Endothelial cell of hepatic sinusoid (primary cell): Measurements from ENCODE around the gene METTL25B.

Experiments
- in situ Hi-C: cut with HindIII; loops from 2 replicates; pipeline ENCODE4 v1.10.0; 2017; ENCODE audit warnings: low sequenced_read_pairs

METTL25B gene

DNA sequence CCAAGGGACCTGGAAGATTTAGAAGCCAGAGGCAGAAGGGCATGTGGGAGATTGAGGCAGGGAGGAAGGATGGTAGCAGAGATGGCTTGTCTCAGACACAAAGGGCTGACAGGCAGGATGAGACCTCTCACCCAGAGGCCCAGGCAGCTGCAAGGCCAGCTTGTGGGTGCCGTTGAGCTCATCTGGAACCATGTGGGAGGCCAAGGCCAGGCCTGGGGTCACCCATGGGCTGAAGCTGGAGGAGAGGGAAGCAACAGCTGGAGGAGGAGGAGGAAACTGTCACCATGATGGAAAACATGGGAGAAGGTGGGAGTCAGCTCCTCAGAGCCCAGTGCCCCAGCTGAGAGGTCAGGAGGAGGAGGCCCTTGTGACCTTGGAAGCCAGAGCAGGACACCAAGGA, 29.3 kb upstream of the METTL25B start:
- in situ Hi-C loops = no loop called here

DNA sequence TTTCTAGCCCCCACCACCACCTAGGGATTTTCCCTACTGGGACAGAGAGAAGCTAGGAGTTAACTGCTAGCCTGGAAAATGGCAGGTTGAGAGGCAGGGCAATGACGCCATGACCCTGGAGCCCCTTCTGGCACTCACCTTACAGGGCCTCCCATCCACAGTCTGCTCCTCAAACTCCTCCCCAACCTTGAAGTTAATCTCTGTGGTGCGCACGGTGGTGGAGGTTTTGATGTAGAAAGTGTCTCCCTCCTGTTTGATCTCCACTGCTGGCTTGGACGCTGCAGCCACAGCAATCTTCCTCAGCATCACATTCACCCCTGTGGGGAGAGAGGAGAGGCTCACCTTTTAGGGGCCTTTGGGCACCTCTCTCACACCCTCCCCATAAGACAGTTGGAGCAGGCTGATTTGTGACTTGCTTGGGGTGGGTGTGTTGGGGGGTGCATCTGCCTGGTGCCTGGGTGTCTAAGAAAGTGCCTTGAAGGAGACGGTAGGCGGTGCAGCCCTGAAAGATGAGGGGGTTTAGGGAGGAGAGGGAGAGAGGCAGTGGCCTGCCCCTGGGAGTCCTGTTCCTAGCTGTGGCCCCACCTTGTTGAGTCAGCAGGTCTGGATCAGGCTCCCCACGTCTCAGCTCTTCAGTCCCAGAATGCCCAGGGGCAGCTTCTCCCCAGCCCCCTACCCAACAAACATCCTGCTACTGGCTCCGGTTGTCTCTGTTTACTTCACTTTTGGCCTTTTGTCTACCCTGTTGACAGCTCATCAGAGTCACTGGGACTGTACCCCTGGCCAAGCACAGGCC, 27.3 kb upstream of the METTL25B start:
- in situ Hi-C loops = no loop called here

GRCh38 chr1:156703336-156703735, 24.9 kb upstream of the METTL25B start:
- in situ Hi-C loops = no loop called here

DNA sequence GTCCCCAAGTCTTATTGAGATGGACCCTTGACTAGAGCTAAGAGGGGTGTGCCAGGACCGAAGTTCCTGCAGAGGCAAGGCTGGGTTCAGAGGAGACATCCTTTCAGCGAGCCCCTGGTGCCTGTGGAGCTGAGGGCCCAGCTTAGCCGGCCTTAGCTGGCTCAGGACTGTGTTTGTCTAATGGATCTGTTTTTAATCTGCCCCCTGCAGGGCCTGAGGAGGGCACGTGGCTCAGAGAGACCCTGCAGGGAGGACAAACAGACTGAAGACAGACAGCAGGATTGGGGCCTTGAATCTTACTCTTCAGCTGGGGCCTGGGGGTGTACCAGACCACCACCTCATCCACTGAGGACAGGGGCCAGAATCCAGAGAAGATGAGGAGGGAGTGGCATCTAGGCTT, 24.5 kb upstream of the METTL25B start:
- in situ Hi-C loops = no loop called here

- in situ Hi-C loops = no loop called here
These were observed 24.0 kb upstream of the METTL25B start for GRCh38 chr1:156704166-156704711.

GRCh38 chr1:156704930-156705320, 23.3 kb upstream of the METTL25B start:
- in situ Hi-C loops = no loop called here

- in situ Hi-C loops = no loop called here
These were observed 22.9 kb upstream of the METTL25B start, which contains the start of gene CRABP2 for GRCh38 chr1:156705321-156705917. Gene CRABP2 (minus strand): TSS chr1:156705583. CDS start chr1:156705446, 137 bp downstream.

DNA sequence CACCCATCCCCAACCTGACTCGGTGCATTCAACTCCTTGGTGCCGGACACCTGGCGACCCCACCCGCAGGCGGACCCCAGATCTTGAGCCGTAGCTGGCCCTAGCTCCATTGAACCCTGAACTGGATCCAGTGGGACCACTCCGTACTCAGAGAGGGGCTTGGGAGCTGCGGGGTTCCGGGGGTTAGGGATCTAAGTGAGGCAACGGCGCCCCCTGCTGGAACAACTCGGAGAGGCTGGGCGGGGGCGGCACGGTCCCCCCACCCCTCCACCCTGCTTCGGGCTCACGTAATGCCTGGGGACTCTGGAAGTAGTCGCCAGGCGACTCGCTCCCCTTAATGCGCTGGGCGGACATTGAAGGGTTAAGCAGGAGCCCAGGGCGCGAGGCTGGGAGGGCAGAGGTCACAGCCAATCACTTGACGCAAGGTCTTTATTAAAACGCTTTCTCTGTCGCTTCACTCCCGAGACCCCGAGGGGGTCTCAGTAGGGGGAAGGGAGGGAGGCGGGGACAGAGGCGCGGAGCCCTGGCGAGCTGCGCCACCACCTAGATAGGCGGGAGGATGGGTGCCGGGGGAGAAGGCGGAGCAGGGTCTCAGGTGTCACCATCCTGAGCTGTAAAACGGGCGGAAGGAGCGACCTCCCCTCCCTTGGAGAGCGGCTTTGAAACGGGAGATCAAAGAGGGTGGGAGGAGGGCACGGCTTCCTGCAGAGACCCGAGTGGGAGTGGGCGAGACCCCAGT, 22.2 kb upstream of the METTL25B start:
- in situ Hi-C loops = no loop called here

DNA sequence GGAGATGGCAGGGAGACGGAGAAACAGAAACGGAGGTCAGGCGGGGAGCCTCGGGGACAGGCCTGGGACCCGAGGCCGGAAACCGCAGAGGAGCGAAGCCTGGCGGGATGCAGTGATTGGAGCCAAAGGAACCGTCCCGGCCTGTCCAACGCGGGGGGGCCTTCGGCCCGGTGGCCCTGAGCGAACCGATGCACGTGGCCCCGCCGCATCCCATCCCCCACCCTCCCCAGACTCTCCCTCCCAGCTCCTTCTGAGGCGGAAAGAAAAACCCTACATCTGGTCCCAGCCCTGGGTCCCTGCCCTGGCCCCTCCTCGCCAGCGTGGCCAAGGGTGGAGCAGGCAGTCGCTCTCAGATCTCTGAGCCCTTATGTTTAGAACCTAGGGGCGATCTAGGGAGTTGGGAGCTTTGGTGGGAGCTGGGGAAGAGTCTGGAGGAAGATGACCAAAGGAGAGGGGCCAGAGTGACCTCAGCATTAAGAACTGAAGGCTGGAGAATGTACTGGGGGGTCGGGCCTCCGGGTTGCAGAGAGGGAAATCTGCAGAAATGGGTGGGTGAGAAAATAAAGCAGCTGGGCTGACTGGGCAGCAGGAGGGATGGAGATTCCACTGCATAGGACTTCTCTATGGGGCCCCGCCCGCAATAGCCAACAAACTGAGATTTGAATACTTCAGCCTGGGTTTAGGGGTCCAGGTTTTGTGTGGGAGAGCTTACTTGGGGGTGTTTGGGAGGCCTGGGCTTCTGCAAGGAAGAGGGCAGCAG, 21.4 kb upstream of the METTL25B start:
- in situ Hi-C loops = no loop called here

DNA sequence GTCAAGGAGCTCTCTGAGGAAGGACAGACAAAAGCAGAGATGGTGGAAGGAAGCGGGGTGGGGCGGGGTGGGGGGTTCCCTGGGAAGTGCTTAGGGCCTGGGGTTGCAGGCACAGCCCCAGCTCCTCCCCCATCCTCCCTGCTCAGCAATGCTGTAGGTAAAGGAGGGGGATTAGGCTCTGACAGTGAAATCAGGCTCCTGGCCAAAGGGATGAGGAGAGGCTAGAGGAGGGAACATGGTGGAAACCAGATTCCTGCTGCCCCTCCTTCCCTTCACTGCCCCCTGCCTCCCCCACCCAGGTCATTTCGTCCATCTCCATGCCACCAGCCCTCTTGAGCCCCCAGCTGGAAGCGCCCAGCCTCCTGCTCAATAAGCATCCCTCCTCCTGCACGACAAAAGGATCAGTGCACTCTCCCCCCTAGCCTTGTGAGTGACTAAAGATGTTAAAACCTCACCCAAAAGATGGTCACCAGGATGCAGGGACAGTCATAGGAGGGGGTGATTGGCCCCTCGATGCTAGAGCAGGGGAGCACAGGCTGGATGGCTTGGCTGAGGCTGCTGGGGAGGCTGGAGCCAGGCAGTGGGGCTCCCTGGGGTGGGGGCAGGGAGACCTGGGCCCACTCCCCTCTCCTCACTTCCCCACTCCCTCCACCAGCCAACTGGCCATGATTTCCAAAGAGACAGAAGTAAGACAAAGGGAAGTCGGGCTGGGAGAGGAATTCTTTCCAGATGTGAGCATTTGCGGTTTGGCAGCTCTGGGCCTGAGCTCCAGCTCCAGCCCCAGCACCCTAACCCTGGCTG, 20.7 kb upstream of the METTL25B start:
- in situ Hi-C loops = no loop called here

GRCh38 chr1:156708218-156708661, 20.0 kb upstream of the METTL25B start:
- in situ Hi-C loops = no loop called here

- in situ Hi-C loops = no loop called here
These were observed 19.2 kb upstream of the METTL25B start for GRCh38 chr1:156709031-156709430.

DNA sequence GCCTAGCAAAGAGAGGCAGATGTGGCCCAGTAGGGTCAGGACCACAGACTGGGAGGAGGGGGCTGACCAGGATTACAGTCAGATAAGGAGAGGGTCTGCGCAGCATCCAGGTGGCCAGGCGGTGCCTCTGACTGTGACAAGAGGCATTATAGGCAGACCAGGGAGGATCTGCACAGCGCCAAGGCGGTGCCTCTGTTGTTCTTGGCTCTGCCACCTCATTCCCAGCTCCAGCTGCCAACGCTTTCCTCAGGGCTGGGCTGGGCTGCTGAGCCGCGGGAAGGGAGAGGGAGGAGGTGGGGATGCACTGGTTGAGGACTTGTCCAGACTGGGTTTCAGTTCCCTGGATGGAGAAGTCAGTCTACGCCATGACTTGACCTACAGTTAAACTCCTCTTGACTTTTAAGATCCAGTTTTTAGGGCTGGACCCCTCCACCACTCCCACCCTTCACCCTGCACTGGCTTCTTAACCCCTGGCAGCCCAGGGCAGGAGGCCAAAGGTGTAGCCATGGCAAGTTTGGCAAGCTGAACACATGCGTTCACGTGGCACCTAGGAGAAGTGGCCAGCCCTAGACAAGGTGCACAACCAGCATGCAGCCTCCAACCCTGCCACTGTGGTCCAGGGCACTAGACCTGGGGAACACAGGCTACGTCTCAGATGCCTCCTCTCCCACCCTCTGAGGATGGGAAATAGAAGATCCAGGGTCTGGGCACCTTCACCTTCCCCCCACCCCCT, 18.3 kb upstream of the METTL25B start:
- in situ Hi-C loops = loop anchor here (10.0 kb wide), 2 partner anchors 85 to 145 kb away; partner anchors contain the start of gene INSRR

DNA sequence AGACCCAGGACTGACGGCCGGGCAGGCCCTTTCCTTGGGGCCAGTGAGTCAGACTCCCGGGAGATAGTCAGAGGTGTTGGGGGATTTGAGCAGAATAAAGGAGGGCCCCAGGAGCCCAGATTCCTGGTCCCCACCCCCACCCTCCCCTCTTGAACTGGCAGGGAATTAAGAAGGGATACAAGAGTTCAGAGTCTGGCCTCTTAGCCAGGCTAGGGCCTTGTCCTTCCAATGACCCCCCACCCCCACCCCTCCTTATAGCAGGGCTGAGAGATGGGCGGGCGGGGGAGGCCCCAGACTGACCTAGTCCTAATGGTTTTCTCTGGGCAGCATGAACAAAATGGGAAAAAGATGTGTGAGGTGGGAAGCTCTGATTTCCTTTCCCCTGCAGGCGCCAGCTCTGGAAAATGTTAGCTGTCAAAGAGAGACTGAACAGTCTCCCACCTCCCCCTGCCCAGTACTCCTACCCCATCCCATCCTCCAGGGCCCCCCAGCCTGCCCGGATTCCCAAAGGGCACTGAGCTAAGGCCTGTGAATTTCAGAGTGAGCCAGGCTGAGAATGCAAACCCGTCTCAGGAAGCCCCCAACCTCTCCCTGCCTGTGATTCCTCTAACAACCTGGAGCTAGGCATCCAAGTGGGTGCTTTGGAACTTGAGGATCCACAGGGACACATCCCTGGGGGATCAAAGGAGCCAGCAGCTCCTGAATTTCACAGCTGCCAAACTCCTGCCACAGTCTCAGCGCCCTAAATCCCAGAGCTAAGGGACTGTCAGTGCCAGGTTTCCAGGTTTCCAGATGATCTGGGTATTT, 17.1 kb upstream of the METTL25B start:
- in situ Hi-C loops = loop anchor here (10.0 kb wide), 2 partner anchors 86 to 144 kb away; partner anchors contain the start of gene INSRR

- in situ Hi-C loops = loop anchor here (10.0 kb wide), 2 partner anchors 88 to 142 kb away; partner anchors contain the start of gene INSRR
These were observed 15.6 kb upstream of the METTL25B start for GRCh38 chr1:156712626-156713025.

- in situ Hi-C loops = loop anchor here (10.0 kb wide), 2 partner anchors 90 to 140 kb away; partner anchors contain the start of gene INSRR
These were observed 13.4 kb upstream of the METTL25B start for GRCh38 chr1:156714830-156715229.

DNA sequence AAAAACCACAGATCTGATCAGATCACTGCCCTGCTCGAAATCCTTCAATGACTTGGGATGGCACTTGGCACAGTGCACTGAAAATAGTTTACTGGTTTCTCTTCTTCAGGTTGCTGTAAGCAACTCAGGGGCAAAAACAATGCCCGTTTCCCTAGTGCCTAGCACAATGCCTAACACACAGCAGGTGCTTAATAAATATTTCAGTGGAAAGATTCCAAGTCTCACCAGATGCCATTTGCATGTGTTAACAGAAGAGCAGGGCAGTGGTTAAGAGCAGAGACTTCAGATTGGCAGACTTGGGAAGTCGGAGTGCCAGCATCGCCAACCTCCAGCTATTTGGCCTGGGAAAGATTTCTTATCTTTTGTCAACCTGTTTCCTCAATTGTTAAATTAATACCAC, 10.9 kb upstream of the METTL25B start:
- in situ Hi-C loops = loop anchor here (10.0 kb wide), 2 partner anchors 93 to 137 kb away; partner anchors contain the start of gene INSRR

DNA sequence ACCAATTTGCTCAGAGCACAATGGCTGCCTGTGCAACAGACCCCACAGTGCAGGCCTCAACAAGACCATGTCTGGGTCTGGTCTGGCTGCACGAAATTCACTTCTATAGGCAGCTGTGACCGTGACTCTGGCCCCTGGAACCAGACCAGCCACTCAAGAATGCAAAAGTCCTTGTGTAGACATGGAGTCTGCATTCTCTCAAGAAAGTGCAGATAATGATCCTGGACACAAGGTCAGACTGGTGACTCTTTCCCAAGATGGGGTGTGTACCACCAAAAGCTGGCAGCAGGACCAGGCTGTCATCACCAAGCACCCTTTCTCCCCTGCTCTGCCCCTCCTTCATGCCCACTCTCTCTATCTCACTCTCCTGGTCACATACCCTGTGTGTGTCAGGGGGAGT, 7.1 kb upstream of the METTL25B start:
- in situ Hi-C loops = no loop called here
